K562 (cell line): ENCODE data around the gene GABARAP. TPM values are rescaled to one million over a fixed set of nuclear protein-coding genes. Genes with fewer than 3 reads are reported as not detected.
A peak's percentile ranks its signal among the peaks of the same experiment; 100 is the strongest.

Experiments
- CBFB ChIP-seq: sonication (generic); formaldehyde crosslinking; IDR thresholded peaks from 2 replicates; pipeline ENCODE4 v1.4.0; 2020; ENCODE audit warnings: mild to moderate bottlenecking, missing genetic modification reagents
- EGR1 ChIP-seq: fragments of 450-650 bp; conservative IDR thresholded peaks from 2 replicates; pipeline ENCODE4 v1.6.1; 2017; ENCODE audit warnings: mild to moderate bottlenecking
- FIP1L1 ChIP-seq: fragments of 200-400 bp; formaldehyde crosslinking; IDR thresholded peaks from 2 replicates; pipeline ENCODE4 v1.6.1; 2018; ENCODE audit warnings: mild to moderate bottlenecking, low read depth, low read length; ENCODE audit not compliant: poor library complexity, severe bottlenecking
- FUS ChIP-seq: fragments of 200-400 bp; formaldehyde crosslinking; optimal IDR thresholded peaks from 2 replicates; pipeline ENCODE3; 2017; ENCODE audit warnings: low read depth, low read length
- MYC ChIP-seq, 2 experiments: fragments of 250-450 bp in 1 of 2; sonication (Bioruptor Pico) in 1 of 2; IDR thresholded peaks; 2 replicates each; pipeline versions ENCODE4 v1.5.1 to v1.6.1; 2012 to 2021; ENCODE audit warnings: low read depth in 2 of 2, borderline replicate concordance in 1 of 2, improper control_type of control experiment in 1 of 2, low read length in 1 of 2, mild to moderate bottlenecking in 1 of 2, moderate library complexity in 1 of 2
- RCOR1 ChIP-seq, 2 experiments: IDR thresholded peaks; 2 replicates each; pipeline ENCODE4 v1.6.1; 2012; ENCODE audit warnings: low read depth in 2 of 2, low read length in 2 of 2, borderline replicate concordance in 1 of 2, improper control_type of control experiment in 1 of 2
- RREB1 ChIP-seq: fragments of 250-450 bp; sonication (Bioruptor Pico); IDR thresholded peaks from 2 replicates; pipeline ENCODE4 v1.4.0; 2020
- SMAD4 ChIP-seq: fragments of 250-450 bp; sonication (Bioruptor Pico); conservative IDR thresholded peaks from 2 replicates; pipeline ENCODE4 v1.8.0; 2021; ENCODE audit warnings: inconsistent platforms, mild to moderate bottlenecking, moderate library complexity
- TAF1 ChIP-seq: IDR thresholded peaks from 2 replicates; pipeline ENCODE4 v1.6.1; 2011; ENCODE audit warnings: mild to moderate bottlenecking, low read length, moderate library complexity; ENCODE audit not compliant: insufficient read depth, control insufficient read depth, severe bottlenecking; ENCODE audit errors: extremely low read depth
- XRCC4 ChIP-seq: IDR thresholded peaks from one replicate; pipeline ENCODE4 v1.6.1; 2011; ENCODE audit not compliant: insufficient read depth, insufficient read length; ENCODE audit errors: extremely low read depth
- ZFP36 ChIP-seq: fragments of 150-350 bp; IDR thresholded peaks from 2 replicates; pipeline ENCODE4 v1.6.1; 2018; ENCODE audit warnings: low read length, low read depth; ENCODE audit not compliant: partially characterized antibody
- ZKSCAN1 ChIP-seq: fragments of 150-350 bp; IDR thresholded peaks from 2 replicates; pipeline ENCODE4 v1.6.1; 2016; ENCODE audit warnings: low read depth, low read length
- ZNF583 ChIP-seq: fragments of 250-450 bp; sonication (Bioruptor Pico); IDR thresholded peaks from 2 replicates; pipeline ENCODE4 v1.4.0; 2020
- ZNF740 ChIP-seq, 3 experiments: fragments of 200-800 bp in 1 of 3; sonication (Bioruptor generic) in 1 of 3; sonication (generic) in 1 of 3; formaldehyde crosslinking in 1 of 3; IDR thresholded peaks; 2 replicates each; pipeline versions ENCODE4 v1.6.1 to v1.8.0; 2016 to 2022; ENCODE audit warnings: mild to moderate bottlenecking in 2 of 3, missing compliant biosample characterization in 2 of 3, missing genetic modification characterization in 2 of 3, missing genetic modification reagents in 1 of 3
- polyA plus RNA-seq, 8 experiments: library from polyadenylated mRNA; depleted of rRNA in 4 of 8; stranded (reverse) in 5 of 8; unstranded in 3 of 8; fragments of >200 nt; fragmentation: Nextera tagmentation in 2 of 8; fragmentation: Illumina TruSeq in 1 of 8; extraction: Ambion mirVana in 2 of 8; extraction: Trizol in 1 of 8; gene quantifications; 2 replicates each; pipeline versions ENCODE4 v1.2.1 to v1.2.3, GENCODE V29; 2011 to 2014; ENCODE audit warnings: inconsistent platforms in 1 of 8, missing spikeins in 1 of 8
- total RNA-seq, 7 experiments: library from RNA; depleted of rRNA in 6 of 7; stranded (reverse); fragments of >200 nt in 6 of 7; fragmentation: Illumina TruSeq in 2 of 7; extraction: Trizol in 2 of 7; gene quantifications; 2 replicates each; pipeline versions ENCODE4 v1.2.1 to v1.2.3, GENCODE V29; 2011 to 2021; ENCODE audit warnings: low replicate concordance in 1 of 7
- TF ChIP-seq, protein P1 (sequence below): fragments of 200-800 bp; sonication (Bioruptor generic); IDR thresholded peaks from 2 replicates; pipeline ENCODE4 v1.6.1; 2017; ENCODE audit warnings: missing genetic modification characterization, missing compliant biosample characterization
- TF ChIP-seq, protein P2 (sequence below): fragments of 450-650 bp; formaldehyde crosslinking; IDR thresholded peaks from 2 replicates; pipeline ENCODE4 v1.4.0; 2022; ENCODE audit warnings: missing genetic modification characterization

Gene GABARAP
- total and polyA plus RNA-seq, 9 of the 15 experiments (the other 6 are each of a cell fraction or from before 2014, with no cell fraction given) = 47.5 to 373 (median 152) TPM

GRCh38 chr17:7280519-7281073 lies 38.3 kb upstream of the GABARAP start (continued):
- TF ChIP-seq ZNF740 (CRISPR knock-in tag; IDR thresholded peaks at IDR 0.05) (0 out of 2 replicates have a peak, but pooled peaks have one; percentile 60), ZNF740 (tag; IDR thresholded peaks at IDR 0.05) (no peak), SMAD4 (peak; percentile 56; the same call in 1 of the 2 replicates), ZNF583 (no peak), MYC (IDR thresholded peaks at IDR 0.05; ENCODE audit: low read depth, low read length) (peak; percentile 83), MYC (CRISPR knock-in tag; IDR thresholded peaks at IDR 0.05; ENCODE audit: borderline replicate concordance, low read depth) (no peak), RCOR1 (IDR thresholded peaks at IDR 0.05; ENCODE audit: borderline replicate concordance in 1 of 2, low read depth in 2 of 2, low read length in 2 of 2) (peak in 1 of 2 experiments; percentile 14; a peak in 1 of 4 replicates), EGR1 (no peak), CBFB (CRISPR knock-in tag) (peak; percentile 37; the same call in 1 of the 2 replicates), FUS (no peak), ZFP36 (no peak), ZKSCAN1 (no peak), TAF1 (peak; percentile 25), RREB1 (CRISPR knock-in tag) (no peak), XRCC4 (no peak), FIP1L1 (no peak)
- TF ChIP-seq, protein P1, sequence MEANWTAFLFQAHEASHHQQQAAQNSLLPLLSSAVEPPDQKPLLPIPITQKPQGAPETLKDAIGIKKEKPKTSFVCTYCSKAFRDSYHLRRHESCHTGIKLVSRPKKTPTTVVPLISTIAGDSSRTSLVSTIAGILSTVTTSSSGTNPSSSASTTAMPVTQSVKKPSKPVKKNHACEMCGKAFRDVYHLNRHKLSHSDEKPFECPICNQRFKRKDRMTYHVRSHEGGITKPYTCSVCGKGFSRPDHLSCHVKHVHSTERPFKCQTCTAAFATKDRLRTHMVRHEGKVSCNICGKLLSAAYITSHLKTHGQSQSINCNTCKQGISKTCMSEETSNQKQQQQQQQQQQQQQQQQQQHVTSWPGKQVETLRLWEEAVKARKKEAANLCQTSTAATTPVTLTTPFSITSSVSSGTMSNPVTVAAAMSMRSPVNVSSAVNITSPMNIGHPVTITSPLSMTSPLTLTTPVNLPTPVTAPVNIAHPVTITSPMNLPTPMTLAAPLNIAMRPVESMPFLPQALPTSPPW = peak; percentile 30; the same call in 1 of the 2 replicates
- TF ChIP-seq, protein P2, sequence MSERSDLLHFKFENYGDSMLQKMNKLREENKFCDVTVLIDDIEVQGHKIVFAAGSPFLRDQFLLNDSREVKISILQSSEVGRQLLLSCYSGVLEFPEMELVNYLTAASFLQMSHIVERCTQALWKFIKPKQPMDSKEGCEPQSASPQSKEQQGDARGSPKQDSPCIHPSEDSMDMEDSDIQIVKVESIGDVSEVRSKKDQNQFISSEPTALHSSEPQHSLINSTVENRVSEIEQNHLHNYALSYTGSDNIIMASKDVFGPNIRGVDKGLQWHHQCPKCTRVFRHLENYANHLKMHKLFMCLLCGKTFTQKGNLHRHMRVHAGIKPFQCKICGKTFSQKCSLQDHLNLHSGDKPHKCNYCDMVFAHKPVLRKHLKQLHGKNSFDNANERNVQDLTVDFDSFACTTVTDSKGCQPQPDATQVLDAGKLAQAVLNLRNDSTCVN (CRISPR knock-in tag) = no peak
